ENCODE measurements around the gene PLEKHA1. TPM values are rescaled to one million over a fixed set of nuclear protein-coding genes. Genes with fewer than 3 reads are reported as not detected.

PLEKHA1 gene
- total RNA-seq, 1 experiment from 2014 or later, result 7.3 TPM

GRCh38 chr10:122424059-122424458 lies 49.6 kb downstream of the PLEKHA1 start:
- Histone ChIP-seq H3K4me1 (ENCODE audit: low read length) (no peaks in the 10 kb centered on the region), H3K4me2 (ENCODE audit: low read depth, low read length, poor library complexity, severe bottlenecking) (no peak overlapping the region), H3K27me3 (ENCODE audit: low read length) (no peaks in the 10 kb centered on the region), H3K9me3 (ENCODE audit: low read length) (no peaks in the 10 kb centered on the region), H2AFZ (ENCODE audit: low read length) (no peak overlapping the region), H3K9ac (ENCODE audit: low read length) (no peak overlapping the region), H3K27ac (ENCODE audit: low read length) (no peak overlapping the region), H3K36me3 (ENCODE audit: insufficient read depth, low read length) (no peaks in the 10 kb centered on the region), H3K79me2 (ENCODE audit: low read length) (no peaks in the 10 kb centered on the region), H3K9me2 (replicated peaks; ENCODE audit: insufficient read depth, low read length) (no peaks in the 10 kb centered on the region), H3K4me3 (ENCODE audit: low read length) (no peak overlapping the region), H4K20me1 (ENCODE audit: insufficient read depth, low read depth, low read length) (no peaks in the 10 kb centered on the region)
- no peak for DNase-seq

GRCh38 chr10:122426829-122427228 lies 52.3 kb downstream of the PLEKHA1 start:
- H3K4me2 ChIP-seq (ENCODE audit: low read depth, low read length, poor library complexity, severe bottlenecking), result no peak overlapping the region
- no peaks in the 10 kb centered on the region for H3K27me3 ChIP-seq (ENCODE audit: low read length)
- H3K79me2 ChIP-seq (ENCODE audit: low read length), result no peaks in the 10 kb centered on the region
- DNase-seq, result no peak
- no peaks in the 10 kb centered on the region for H4K20me1 ChIP-seq (ENCODE audit: insufficient read depth, low read depth, low read length)
- no peak overlapping the region for H3K27ac ChIP-seq (ENCODE audit: low read length)
- no peak overlapping the region for H3K9ac ChIP-seq (ENCODE audit: low read length)
- no peak overlapping the region for H2AFZ ChIP-seq (ENCODE audit: low read length)
- H3K4me3 ChIP-seq (ENCODE audit: low read length), result no peak overlapping the region
- H3K9me2 ChIP-seq (replicated peaks; ENCODE audit: insufficient read depth, low read length), result no peaks in the 10 kb centered on the region
- H3K9me3 ChIP-seq (ENCODE audit: low read length), result no peaks in the 10 kb centered on the region
- H3K36me3 ChIP-seq (ENCODE audit: insufficient read depth, low read length), result no peaks in the 10 kb centered on the region
- H3K4me1 ChIP-seq (ENCODE audit: low read length), result no peaks in the 10 kb centered on the region

GRCh38 chr10:122427280-122427679 lies 52.8 kb downstream of the PLEKHA1 start:
- DNase-seq, result no peak
- Histone ChIP-seq H2AFZ (ENCODE audit: low read length) (no peak overlapping the region), H3K9me3 (ENCODE audit: low read length) (no peaks in the 10 kb centered on the region), H3K4me1 (ENCODE audit: low read length) (no peaks in the 10 kb centered on the region), H3K27me3 (ENCODE audit: low read length) (no peaks in the 10 kb centered on the region), H3K4me2 (ENCODE audit: low read depth, low read length, poor library complexity, severe bottlenecking) (no peak overlapping the region), H3K4me3 (ENCODE audit: low read length) (no peak overlapping the region), H4K20me1 (ENCODE audit: insufficient read depth, low read depth, low read length) (no peaks in the 10 kb centered on the region), H3K27ac (ENCODE audit: low read length) (no peak overlapping the region), H3K9ac (ENCODE audit: low read length) (no peak overlapping the region), H3K79me2 (ENCODE audit: low read length) (no peaks in the 10 kb centered on the region), H3K9me2 (replicated peaks; ENCODE audit: insufficient read depth, low read length) (no peaks in the 10 kb centered on the region), H3K36me3 (ENCODE audit: insufficient read depth, low read length) (no peaks in the 10 kb centered on the region)

- DNase-seq, result peak; percentile 84
- H3K4me2 ChIP-seq (ENCODE audit: low read depth, low read length, poor library complexity, severe bottlenecking), result no peak overlapping the region
- no peak overlapping the region for H3K9ac ChIP-seq (ENCODE audit: low read length)
- no peaks in the 10 kb centered on the region for H3K4me1 ChIP-seq (ENCODE audit: low read length)
- no peak overlapping the region for H3K27ac ChIP-seq (ENCODE audit: low read length)
- no peak overlapping the region for H3K4me3 ChIP-seq (ENCODE audit: low read length)
- H3K27me3 ChIP-seq (ENCODE audit: low read length), result no peaks in the 10 kb centered on the region; the same call in 1 of the 2 replicates
- H3K9me2 ChIP-seq (replicated peaks; ENCODE audit: insufficient read depth, low read length), result no peaks in the 10 kb centered on the region
- H2AFZ ChIP-seq (ENCODE audit: low read length), result no peak overlapping the region
- no peaks in the 10 kb centered on the region for H3K79me2 ChIP-seq (ENCODE audit: low read length)
- H3K36me3 ChIP-seq (ENCODE audit: insufficient read depth, low read length), result no peaks in the 10 kb centered on the region
- no peaks in the 10 kb centered on the region for H4K20me1 ChIP-seq (ENCODE audit: insufficient read depth, low read depth, low read length)
- no peaks in the 10 kb centered on the region for H3K9me3 ChIP-seq (ENCODE audit: low read length)
Measured at GRCh38 chr10:122435212-122435827, 60.8 kb downstream of the PLEKHA1 start.

GRCh38 chr10:122441961-122442360 lies 67.5 kb downstream of the PLEKHA1 start:
- Histone ChIP-seq H3K9me2 (replicated peaks; ENCODE audit: insufficient read depth, low read length) (no peaks in the 10 kb centered on the region), H3K4me3 (ENCODE audit: low read length) (no peak overlapping the region), H3K79me2 (ENCODE audit: low read length) (no peaks in the 10 kb centered on the region), H3K27ac (ENCODE audit: low read length) (no peak overlapping the region), H3K27me3 (ENCODE audit: low read length) (no peaks in the 10 kb centered on the region; the same call in 1 of the 2 replicates), H3K4me1 (ENCODE audit: low read length) (no peaks in the 10 kb centered on the region), H3K9ac (ENCODE audit: low read length) (no peak overlapping the region), H3K36me3 (ENCODE audit: insufficient read depth, low read length) (no peaks in the 10 kb centered on the region), H3K9me3 (ENCODE audit: low read length) (no peaks in the 10 kb centered on the region), H3K4me2 (ENCODE audit: low read depth, low read length, poor library complexity, severe bottlenecking) (no peak overlapping the region), H2AFZ (ENCODE audit: low read length) (no peak overlapping the region), H4K20me1 (ENCODE audit: insufficient read depth, low read depth, low read length) (no peaks in the 10 kb centered on the region)
- no peak for DNase-seq

GRCh38 chr10:122445469-122445868 lies 71.0 kb downstream of the PLEKHA1 start:
- no peak overlapping the region for H3K4me2 ChIP-seq (ENCODE audit: low read depth, low read length, poor library complexity, severe bottlenecking)
- no peaks in the 10 kb centered on the region for H3K9me2 ChIP-seq (replicated peaks; ENCODE audit: insufficient read depth, low read length)
- no peak for DNase-seq
- H3K27ac ChIP-seq (ENCODE audit: low read length), result no peak overlapping the region
- no peaks in the 10 kb centered on the region for H4K20me1 ChIP-seq (ENCODE audit: insufficient read depth, low read depth, low read length)
- H3K9me3 ChIP-seq (ENCODE audit: low read length), result no peaks in the 10 kb centered on the region
- no peak overlapping the region for H2AFZ ChIP-seq (ENCODE audit: low read length)
- H3K79me2 ChIP-seq (ENCODE audit: low read length), result no peaks in the 10 kb centered on the region
- no peaks in the 10 kb centered on the region for H3K27me3 ChIP-seq (ENCODE audit: low read length)
- no peak overlapping the region for H3K4me3 ChIP-seq (ENCODE audit: low read length)
- no peaks in the 10 kb centered on the region for H3K36me3 ChIP-seq (ENCODE audit: insufficient read depth, low read length)
- no peaks in the 10 kb centered on the region for H3K4me1 ChIP-seq (ENCODE audit: low read length)
- no peak overlapping the region for H3K9ac ChIP-seq (ENCODE audit: low read length)

- Histone ChIP-seq H4K20me1 (ENCODE audit: insufficient read depth, low read depth, low read length) (no peaks in the 10 kb centered on the region), H3K4me3 (ENCODE audit: low read length) (no peak overlapping the region), H3K9me2 (replicated peaks; ENCODE audit: insufficient read depth, low read length) (no peaks in the 10 kb centered on the region), H3K27ac (ENCODE audit: low read length) (no peak overlapping the region), H3K4me2 (ENCODE audit: low read depth, low read length, poor library complexity, severe bottlenecking) (no peak overlapping the region), H3K79me2 (ENCODE audit: low read length) (no peaks in the 10 kb centered on the region), H3K9ac (ENCODE audit: low read length) (no peak overlapping the region), H3K9me3 (ENCODE audit: low read length) (no peaks in the 10 kb centered on the region), H3K4me1 (ENCODE audit: low read length) (no peaks in the 10 kb centered on the region), H3K27me3 (ENCODE audit: low read length) (no peaks in the 10 kb centered on the region), H2AFZ (ENCODE audit: low read length) (no peak overlapping the region), H3K36me3 (ENCODE audit: insufficient read depth, low read length) (no peaks in the 10 kb centered on the region)
- DNase-seq, result no peak
Measured at GRCh38 chr10:122445904-122446303, 71.4 kb downstream of the PLEKHA1 start.

- no peak overlapping the region for H3K4me3 ChIP-seq (ENCODE audit: low read length)
- H3K27ac ChIP-seq (ENCODE audit: low read length), result no peak overlapping the region
- no peaks in the 10 kb centered on the region for H3K79me2 ChIP-seq (ENCODE audit: low read length)
- no peaks in the 10 kb centered on the region for H4K20me1 ChIP-seq (ENCODE audit: insufficient read depth, low read depth, low read length)
- H2AFZ ChIP-seq (ENCODE audit: low read length), result no peak overlapping the region
- no peaks in the 10 kb centered on the region for H3K27me3 ChIP-seq (ENCODE audit: low read length)
- no peak overlapping the region for H3K9ac ChIP-seq (ENCODE audit: low read length)
- no peaks in the 10 kb centered on the region for H3K36me3 ChIP-seq (ENCODE audit: insufficient read depth, low read length)
- H3K4me2 ChIP-seq (ENCODE audit: low read depth, low read length, poor library complexity, severe bottlenecking), result no peak overlapping the region
- no peak for DNase-seq
- no peaks in the 10 kb centered on the region for H3K9me3 ChIP-seq (ENCODE audit: low read length)
- H3K9me2 ChIP-seq (replicated peaks; ENCODE audit: insufficient read depth, low read length), result no peaks in the 10 kb centered on the region
- H3K4me1 ChIP-seq (ENCODE audit: low read length), result no peaks in the 10 kb centered on the region
Measured at GRCh38 chr10:122446668-122447423, 72.3 kb downstream of the PLEKHA1 start.

Data from Karpas-422 (cell line).